GM10248 (cell line): ENCODE data around the gene TEKT5.

Experiments used
- CTCF ChIA-PET: fragments of 300-600 bp; sonication (Branson Sonifier 250); formaldehyde crosslinking; extraction: SDS; loops from one replicate; lab custom pipeline; 2021; ENCODE audit warnings: antibody characterized with exemption; lab: Yijun Ruan, JAX
- POLR2A ChIA-PET: fragments of 350-650 bp; sonication (Branson Sonifier 250); formaldehyde crosslinking; extraction: SDS; loops from one replicate; lab custom pipeline; 2020; ENCODE audit warnings: antibody characterized with exemption; lab: Yijun Ruan, JAX
- DNase-seq: peaks from one replicate; pipeline ENCODE4 v3.0.0; 2012; ENCODE audit errors: extremely low spot score
- CTCF ChIP-seq: IDR thresholded peaks from 2 replicates; pipeline ENCODE4 v1.5.1; 2012; ENCODE audit warnings: mild to moderate bottlenecking, low read depth; ENCODE audit errors: extremely low read depth, missing control alignments, control extremely low read depth

The TEKT5 gene

DNA sequence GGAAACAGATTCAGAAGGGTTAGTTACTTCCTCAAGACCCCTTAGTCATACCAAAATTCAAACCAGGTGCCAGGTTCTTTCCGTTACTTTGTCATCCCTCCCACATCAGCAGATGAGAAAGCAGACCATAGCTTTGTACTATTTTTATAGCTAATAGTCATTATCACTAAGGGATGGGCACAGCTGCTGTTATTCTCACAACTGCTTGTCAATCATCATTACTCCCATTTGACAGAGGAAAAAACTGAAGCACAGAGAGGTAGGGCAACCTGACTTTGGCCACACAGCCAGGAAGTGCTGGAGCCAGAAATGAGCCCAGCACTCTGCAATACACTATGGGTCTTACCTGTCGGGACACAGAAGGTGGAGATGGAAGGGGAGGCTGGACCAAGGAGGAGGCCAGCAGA, 30.0 kb downstream of the TEKT5 start:
- ChIA-PET POLR2A (no interaction called here), CTCF (interaction anchor here (0.7 to 1.5 kb wide), 3 partner anchors 24 to 254 kb away, joined by 3 to 5 read pairs (median 3); no protein-coding TSS in a partner anchor)

DNA sequence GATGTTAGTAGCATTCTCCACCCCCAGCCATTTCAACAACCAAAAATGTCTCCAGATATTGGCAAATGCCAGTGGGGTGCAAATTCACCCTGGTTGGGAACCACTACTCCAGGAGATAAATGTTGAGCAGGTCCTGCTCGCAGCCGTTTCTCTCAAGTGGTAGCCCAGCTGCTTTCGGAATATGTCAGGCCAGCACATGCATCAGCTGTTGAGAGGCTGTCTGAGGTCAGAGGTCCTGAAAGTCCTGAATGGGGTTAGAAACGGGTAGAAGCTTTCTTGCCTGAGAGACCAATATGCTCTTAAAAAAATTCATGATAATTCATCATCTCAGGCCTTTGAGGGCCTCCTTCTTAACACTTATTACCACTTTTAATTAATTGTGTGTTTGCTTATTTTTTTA, 31.0 kb downstream of the TEKT5 start:
- CTCF ChIA-PET, result no interaction called here
- TF ChIP-seq CTCF, result no peak
- POLR2A ChIA-PET, result no interaction called here
- DNase-seq, result no peak

More for the DNA sequence above, 30.0 kb downstream of the TEKT5 start:
- DNase-seq, result no peak
- TF ChIP-seq CTCF, result no peak

- DNase-seq, result no peak
- TF ChIP-seq CTCF, result no peak
- ChIA-PET POLR2A (no interaction called here), CTCF (no interaction called here)
These were observed 31.6 kb downstream of the TEKT5 start for GRCh38 chr16:10663146-10663545.

DNA sequence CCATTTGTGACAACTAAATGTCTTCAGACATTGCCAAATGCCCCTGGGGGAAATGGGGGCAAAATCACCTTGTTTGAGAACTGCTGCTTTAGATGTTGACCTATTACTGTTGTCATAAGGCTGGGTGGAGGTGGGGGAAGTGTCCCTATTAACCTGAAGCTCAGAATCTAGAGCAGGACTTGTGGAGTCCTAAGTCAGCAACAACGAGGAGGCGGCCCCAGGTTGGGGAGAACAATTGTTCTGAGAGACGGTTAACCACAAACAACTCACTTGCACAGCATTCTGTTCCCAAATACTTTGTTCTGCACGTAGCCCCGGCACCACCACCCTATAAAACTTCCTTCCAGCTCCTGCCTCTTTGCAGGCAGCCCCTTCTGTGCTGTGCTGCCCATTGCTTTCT, 32.5 kb downstream of the TEKT5 start:
- ChIA-PET POLR2A (no interaction called here), CTCF (no interaction called here)
- DNase-seq, result no peak
- no peak for TF ChIP-seq CTCF

DNA sequence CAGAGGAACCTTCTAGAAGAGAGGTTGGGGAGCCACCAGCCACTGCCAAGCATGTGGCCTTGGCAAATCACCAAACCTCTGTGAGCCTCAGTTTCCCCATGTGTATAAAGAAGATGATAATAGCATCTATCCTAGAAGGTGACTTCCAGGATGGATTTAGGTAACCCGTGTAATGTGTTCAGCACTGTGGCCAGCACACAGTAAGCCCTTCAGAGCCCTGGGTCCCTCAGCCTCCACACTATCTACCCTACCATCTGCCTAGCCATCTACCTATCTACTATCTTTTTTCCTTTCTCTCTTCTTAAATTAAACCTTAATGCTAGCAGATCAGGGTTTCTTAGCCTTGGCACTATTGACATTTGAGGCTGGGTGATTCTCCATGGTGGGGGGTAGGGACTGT, 33.0 kb downstream of the TEKT5 start:
- no peak for DNase-seq
- ChIA-PET POLR2A (no interaction called here), CTCF (no interaction called here)

DNA sequence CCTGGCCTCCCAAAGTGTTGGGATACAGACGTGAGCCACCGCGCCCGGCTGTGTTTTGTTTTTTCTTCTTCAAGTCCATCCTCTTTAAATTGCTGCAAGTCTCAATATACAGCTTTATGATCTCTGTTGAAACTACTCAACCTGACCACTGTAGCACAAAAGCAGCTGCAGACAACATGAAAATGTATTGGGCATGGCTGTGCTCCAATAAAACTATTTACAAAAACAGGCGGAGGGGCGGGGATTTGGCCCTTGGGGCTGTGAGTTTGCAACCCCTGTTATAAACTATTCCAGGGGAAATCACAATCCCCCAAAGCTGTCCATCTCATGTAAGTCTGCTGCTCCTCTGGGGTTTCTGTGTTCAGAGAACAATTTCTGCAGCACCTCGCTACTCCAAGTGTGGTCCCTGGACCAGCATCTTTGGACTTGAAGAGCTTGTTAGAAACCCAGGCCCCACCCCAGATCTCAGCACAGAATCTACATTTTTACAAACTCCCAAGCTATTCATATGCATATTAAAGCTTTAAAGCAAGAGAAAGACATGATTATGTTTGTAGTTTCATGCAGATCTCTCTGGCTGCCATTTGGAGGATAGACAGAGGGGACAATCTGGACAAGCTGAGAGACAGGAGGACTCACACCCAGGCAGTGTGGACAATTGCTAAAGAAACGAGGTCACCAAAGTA, 33.6 kb downstream of the TEKT5 start:
- ChIA-PET CTCF (no interaction called here), POLR2A (no interaction called here)
- TF ChIP-seq CTCF, result no peak
- DNase-seq, result no peak

More for the DNA sequence above, 33.0 kb downstream of the TEKT5 start:
- no peak for TF ChIP-seq CTCF
